GM19328 (cell line): ENCODE results near the gene CYP4F2.
"Not testable (repeated sequence)": the region's sequence is repeated elsewhere in the genome, so short reads cannot be mapped to it uniquely, and the experiment has no call there.

Source experiments
- ATAC-seq: cut with Tn5 transposase; IDR thresholded peaks from one replicate; pipeline ENCODE4 v1.9.1; 2021; ENCODE audit warnings: mild to moderate bottlenecking, moderate library complexity; ENCODE audit not compliant: unreplicated experiment

Gene CYP4F2, protein sequence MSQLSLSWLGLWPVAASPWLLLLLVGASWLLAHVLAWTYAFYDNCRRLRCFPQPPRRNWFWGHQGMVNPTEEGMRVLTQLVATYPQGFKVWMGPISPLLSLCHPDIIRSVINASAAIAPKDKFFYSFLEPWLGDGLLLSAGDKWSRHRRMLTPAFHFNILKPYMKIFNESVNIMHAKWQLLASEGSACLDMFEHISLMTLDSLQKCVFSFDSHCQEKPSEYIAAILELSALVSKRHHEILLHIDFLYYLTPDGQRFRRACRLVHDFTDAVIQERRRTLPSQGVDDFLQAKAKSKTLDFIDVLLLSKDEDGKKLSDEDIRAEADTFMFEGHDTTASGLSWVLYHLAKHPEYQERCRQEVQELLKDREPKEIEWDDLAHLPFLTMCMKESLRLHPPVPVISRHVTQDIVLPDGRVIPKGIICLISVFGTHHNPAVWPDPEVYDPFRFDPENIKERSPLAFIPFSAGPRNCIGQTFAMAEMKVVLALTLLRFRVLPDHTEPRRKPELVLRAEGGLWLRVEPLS

GRCh38 chr19:15897738-15898276 is at the start of gene CYP4F2:
TSS of gene CYP4F2 (minus strand) at chr19:15898074. CDS start at chr19:15897611, 463 bp downstream.
- ATAC-seq, result no peak

DNA sequence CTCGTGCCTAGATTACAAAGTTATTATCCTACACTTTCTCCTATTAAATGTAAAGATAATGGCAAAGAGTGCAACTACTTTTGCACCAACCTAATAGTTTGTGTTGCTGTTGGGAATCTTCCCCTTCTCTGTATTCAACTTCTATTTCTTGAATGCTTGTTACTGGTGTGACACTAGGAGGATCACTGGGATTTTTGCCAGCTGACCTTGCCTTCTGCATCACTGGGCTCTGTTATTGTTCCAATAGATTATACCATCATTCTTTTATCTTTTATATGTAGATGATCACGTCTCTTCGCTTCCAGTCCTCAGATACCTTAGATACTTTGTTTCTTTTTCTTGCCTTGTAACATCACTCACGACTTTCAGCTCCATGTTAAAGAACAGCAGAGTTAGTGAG is 47.4 kb upstream of the CYP4F2 start:
- no peak for ATAC-seq

DNA sequence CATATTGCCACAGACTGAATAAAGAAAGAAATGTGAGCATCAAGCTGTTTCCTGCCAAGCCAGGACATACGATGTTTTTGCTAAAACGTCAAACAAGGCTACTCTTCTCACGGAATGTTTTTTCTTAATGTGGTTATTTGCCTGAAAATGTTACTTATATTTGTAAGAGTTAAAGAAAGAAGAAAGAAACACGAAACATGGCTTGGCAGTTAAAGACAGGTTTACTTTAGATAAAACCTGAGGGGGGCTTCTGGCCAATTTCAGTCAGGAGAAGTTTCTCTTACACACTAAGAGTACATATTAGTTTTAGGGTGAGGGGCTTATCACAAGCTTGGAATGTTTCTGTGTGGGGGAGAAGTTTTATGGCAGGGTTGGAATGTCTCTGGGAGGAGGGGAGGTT is 46.5 kb upstream of the CYP4F2 start:
- ATAC-seq, result no peak

DNA sequence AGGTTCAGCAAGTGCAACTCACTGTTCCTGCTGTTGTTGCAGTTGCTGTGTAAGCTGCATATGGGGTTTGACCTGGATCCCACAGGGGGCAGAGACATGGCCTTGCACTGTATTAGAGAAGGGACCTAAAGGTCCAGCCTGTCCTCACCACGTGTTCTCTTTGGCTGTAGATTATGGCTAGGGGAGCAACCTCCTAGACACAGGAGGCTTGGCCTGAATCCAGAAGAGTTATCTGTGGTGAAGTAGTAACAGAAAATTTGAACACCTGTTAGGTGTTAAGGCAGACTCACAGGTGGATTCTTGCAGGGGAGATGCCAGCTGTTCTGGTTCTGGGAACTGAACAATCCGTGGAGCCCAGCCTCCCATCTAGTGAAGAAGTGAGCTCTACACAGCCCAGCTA is 39.9 kb upstream of the CYP4F2 start:
- no peak for ATAC-seq

- ATAC-seq, result no peak
Observed at GRCh38 chr19:15936950-15937349, 39.1 kb upstream of the CYP4F2 start.

DNA sequence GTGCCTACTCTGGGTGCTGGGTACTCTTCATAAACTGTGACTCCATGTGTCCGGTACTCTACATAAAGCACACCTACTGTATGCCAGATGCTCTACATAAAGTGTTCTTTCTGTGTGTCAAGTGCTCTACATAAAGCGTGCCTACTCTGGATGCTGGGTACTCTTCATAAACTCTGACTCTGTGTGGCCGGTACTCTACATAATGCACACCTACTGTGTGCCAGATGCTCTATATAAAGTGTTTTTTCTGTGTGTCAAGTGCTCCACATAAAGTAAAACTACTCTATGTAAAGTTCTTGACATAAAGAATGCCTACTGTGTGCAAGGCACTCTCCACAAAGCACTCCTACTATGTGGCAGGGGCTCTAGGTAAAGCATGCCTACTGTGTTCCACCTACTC is 38.3 kb upstream of the CYP4F2 start:
- no peak for ATAC-seq

DNA sequence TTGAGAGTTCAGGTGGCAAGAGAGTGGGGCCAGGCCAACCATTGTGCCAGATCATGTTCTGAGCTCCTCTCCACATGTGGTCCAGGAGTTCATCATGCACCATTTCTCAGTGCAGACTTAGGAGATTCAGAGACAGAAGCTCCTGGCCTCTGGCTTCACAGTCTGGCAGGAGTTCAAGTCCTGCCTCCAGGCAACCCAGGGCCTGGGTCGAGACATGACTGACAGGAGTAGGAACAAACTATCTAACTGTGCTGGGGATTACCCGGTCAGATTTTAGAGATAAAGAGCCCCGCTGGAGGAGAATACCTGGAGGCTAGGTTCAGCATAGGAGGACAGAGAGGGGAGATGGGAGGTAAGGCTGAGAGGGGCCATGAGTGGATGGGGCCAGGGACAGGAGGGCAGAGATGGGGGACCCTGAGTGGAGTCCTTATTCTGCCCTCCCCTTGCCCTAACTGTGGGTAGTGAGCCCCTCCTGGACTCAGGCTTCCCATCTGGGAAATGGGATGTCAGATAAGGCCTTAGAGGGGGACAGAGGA is 37.4 kb upstream of the CYP4F2 start:
- no peak for ATAC-seq

DNA sequence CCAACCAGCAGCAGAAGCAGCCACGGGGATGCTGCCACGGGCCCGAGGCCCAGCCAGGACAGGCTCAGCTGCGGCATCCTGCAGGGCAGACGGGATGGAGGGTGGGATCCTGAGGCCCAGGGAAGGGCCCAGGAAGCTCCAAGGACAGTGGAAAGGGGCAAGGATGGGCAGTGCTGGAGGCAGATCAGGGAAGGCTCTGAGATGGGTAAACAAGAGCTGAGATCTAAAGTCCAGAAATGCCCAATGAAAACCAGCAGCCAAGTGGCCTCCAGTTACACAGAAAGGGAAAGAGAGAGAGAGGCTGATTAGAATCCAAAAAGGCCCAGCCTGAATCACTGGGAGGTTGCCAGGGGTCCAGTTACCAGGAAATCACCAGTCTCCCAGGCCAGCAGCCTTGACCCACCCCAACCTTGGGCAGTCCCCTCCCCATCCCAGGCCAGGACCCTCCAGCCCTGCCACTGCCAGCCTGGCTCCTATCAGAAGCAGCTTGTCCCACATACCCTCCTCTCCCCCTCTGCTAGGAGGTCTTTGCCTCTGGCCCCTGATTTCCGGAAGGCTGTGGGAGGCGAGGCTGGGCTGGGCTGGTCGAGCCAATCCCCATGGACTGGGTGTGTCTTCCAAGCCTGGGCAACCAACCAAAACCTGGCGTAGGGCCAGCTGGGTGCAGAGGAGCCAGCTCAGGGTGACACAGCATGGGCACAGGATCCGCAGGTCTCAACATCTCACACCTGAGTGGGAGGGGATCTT is 36.6 kb upstream of the CYP4F2 start, which contains the start of gene CYP4F11:
Gene CYP4F11, minus strand, starts transcription at position 198 of the 747 bp plus-strand sequence. Its CDS starts 121 bp downstream, at position 77.
- no peak for ATAC-seq

- not testable (repeated sequence) for ATAC-seq
Observed at GRCh38 chr19:15933761-15934331, 36.0 kb upstream of the CYP4F2 start.

- no peak for ATAC-seq
Observed at GRCh38 chr19:15928321-15928720, 30.4 kb upstream of the CYP4F2 start.

- no peak for ATAC-seq
Observed at GRCh38 chr19:15926484-15926883, 28.6 kb upstream of the CYP4F2 start.

GRCh38 chr19:15923702-15924101 is 25.8 kb upstream of the CYP4F2 start:
- ATAC-seq, result no peak

DNA sequence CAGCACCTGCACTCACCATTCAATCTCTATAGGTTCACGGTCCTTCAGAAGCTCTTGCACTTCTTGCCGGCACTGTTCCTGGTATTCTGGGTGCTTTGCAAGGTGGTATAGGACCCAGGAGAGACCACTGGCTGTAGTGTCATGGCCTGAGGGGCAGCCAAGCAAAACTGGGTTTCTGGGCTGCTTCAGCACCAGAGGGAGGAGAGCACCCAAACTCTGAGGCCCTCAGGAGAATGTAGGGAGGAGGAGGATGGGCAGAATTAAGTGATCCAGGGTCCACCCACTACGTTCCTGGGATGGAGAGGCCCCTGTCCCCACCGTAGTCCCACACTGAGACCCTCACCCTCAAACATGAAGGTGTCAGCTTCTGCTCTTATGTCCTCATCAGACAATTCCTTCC is 24.1 kb upstream of the CYP4F2 start:
- ATAC-seq, result no peak

DNA sequence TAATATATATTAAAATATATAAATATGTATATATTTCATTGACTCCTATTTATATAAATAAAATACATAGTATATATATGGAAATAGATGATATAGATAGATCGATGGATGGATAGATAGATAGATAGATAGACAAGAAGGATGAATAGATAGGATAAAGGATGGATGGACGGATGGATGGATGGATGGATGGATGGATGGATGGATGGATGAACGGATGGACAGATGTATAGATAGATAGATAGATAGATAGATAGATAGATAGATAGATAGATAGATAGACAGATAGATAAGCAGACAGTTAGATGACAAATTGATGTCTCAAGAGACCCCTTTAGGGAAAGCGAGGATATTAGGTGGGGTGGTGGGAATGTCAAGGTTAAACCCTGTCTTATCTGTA is 21.4 kb upstream of the CYP4F2 start:
- no peak for ATAC-seq

- no peak for ATAC-seq
Observed at GRCh38 chr19:15915109-15915508, 17.2 kb upstream of the CYP4F2 start.

DNA sequence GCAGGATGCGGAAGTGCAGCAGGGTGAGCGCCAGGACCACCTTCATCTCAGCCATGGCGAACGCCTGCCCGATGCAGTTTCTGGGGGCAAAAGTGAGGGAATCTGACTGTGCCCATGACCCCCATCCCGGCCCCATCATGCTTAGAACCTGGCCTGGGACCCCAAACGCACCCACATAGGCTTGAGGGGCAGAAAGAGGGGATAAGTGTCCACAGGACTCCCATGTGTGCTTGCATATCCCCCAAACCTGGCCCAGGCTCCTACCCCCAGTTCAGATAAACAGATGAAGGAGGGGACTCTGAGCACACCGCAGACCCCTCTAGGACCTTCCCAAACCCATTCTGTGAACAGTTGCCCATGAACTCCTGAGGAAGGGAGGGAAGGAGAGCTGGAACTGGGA is 16.0 kb upstream of the CYP4F2 start:
- ATAC-seq, result no peak

GRCh38 chr19:15913384-15913783 is 15.5 kb upstream of the CYP4F2 start:
- ATAC-seq, result no peak

GRCh38 chr19:15911599-15912235 is 13.8 kb upstream of the CYP4F2 start:
- no peak for ATAC-seq

GRCh38 chr19:15905026-15905425 is 7.2 kb upstream of the CYP4F2 start:
- no peak for ATAC-seq

DNA sequence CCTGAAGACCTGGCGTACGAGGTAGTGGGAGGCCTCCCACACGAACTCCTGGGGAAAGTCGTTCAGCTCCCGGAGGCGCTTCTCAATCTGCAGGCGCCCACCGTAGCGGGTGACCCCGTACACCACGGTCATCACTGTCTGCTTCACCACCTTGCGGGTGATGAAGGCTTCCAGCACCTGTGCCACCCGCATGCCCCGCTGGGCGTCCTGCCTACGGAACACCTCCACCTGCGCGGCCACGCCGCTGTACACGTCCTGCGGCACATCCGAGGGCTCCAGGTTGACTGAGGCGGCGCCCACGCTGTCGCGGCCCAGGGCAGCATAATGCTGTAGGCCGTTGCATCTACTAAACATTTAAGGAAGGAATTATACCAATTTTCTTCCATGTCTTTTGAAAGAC is 5.0 kb upstream of the CYP4F2 start:
- not testable (repeated sequence) for ATAC-seq
